Urinary bladder (tissue), 4 donors: ENCODE data around the gene TEC. TPM values are rescaled to one million over a fixed set of nuclear protein-coding genes. Genes with fewer than 3 reads are reported as not detected.

Source experiments
- DNase-seq: peaks from one replicate; pipeline ENCODE4 v3.0.0-alpha.2; 2015; ENCODE audit errors: extremely low spot score
- H3K27ac ChIP-seq: one replicate; pipeline ENCODE4 v1.5.1; 2013; ENCODE audit warnings: low read depth, mild to moderate bottlenecking, moderate library complexity
- H3K36me3 ChIP-seq: one replicate; pipeline ENCODE4 v1.6.1; 2013; ENCODE audit warnings: mild to moderate bottlenecking, moderate library complexity; ENCODE audit not compliant: insufficient read depth
- H3K4me1 ChIP-seq: one replicate; pipeline ENCODE4 v1.6.1; 2013; ENCODE audit warnings: mild to moderate bottlenecking, moderate library complexity; ENCODE audit not compliant: insufficient read depth
- H3K4me3 ChIP-seq: one replicate; pipeline ENCODE4 v1.5.1; 2013; ENCODE audit warnings: low read depth, low read length
- WGBS: extraction: QIAGEN DNeasy Blood & Tissue Kit; methylation state at CpG from one replicate; pipeline ENCODE4 v1.1.7; 2013; 5-methylcytosine and 5-hydroxymethylcytosine counted together
- polyA plus RNA-seq: library from polyadenylated mRNA; stranded (reverse); fragments of 200-250 nt; gene quantifications from one replicate; pipeline ENCODE4 v1.2.3, GENCODE V29; 2013
- total RNA-seq: library from RNA; depleted of rRNA; stranded (reverse); fragments of >200 nt; gene quantifications from one replicate; pipeline ENCODE4 v1.2.3, GENCODE V29; 2014
- donor health status: healthy with polysubstance abuse.
- donor health status: healthy.

The TEC gene
- total and polyA plus RNA-seq, 2 donors, result 0.67 to 2.6 TPM

GRCh38 chr4:48120132-48120531 is 149.5 kb downstream of the TEC start:
- Histone ChIP-seq H3K4me1 (no peaks in the 10 kb centered on the region), H3K36me3 (no peaks in the 10 kb centered on the region), H3K4me3 (no peak overlapping the region), H3K27ac (no peak overlapping the region)
- DNase-seq, result no peak
- WGBS, result 91% methylated on average over 13 of the region's 13 CpGs

GRCh38 chr4:48119646-48120045 is 150.0 kb downstream of the TEC start:
- no peak overlapping the region for H3K27ac ChIP-seq
- DNase-seq, result no peak
- H3K4me1 ChIP-seq, result no peaks in the 10 kb centered on the region
- no peak overlapping the region for H3K4me3 ChIP-seq
- no peaks in the 10 kb centered on the region for H3K36me3 ChIP-seq

GRCh38 chr4:48118081-48118480 is 151.6 kb downstream of the TEC start:
- Histone ChIP-seq H3K4me1 (no peaks in the 10 kb centered on the region), H3K27ac (no peak overlapping the region), H3K36me3 (no peaks in the 10 kb centered on the region), H3K4me3 (no peak overlapping the region)
- 91% methylated on average over 2 of the region's 2 CpGs for WGBS
- no peak for DNase-seq

GRCh38 chr4:48116582-48116981 is 153.1 kb downstream of the TEC start:
- H3K36me3 ChIP-seq, result no peaks in the 10 kb centered on the region
- WGBS, result 67% methylated on average over 3 of the region's 3 CpGs

GRCh38 chr4:48114412-48114811 is 155.2 kb downstream of the TEC start:
- Histone ChIP-seq H3K4me3 (no peak overlapping the region), H3K36me3 (no peaks in the 10 kb centered on the region), H3K4me1 (no peaks in the 10 kb centered on the region), H3K27ac (no peak overlapping the region)
- no peak for DNase-seq
- WGBS, result 52% methylated on average over 6 of the region's 6 CpGs

More at GRCh38 chr4:48116582-48116981, 153.1 kb downstream of the TEC start:
- Histone ChIP-seq H3K4me1 (no peaks in the 10 kb centered on the region), H3K27ac (no peak overlapping the region), H3K4me3 (no peak overlapping the region)
- DNase-seq, result no peak

GRCh38 chr4:48112017-48112667 is 157.5 kb downstream of the TEC start:
- WGBS, result 78% methylated on average over 8 of the region's 8 CpGs
- no peak overlapping the region for H3K27ac ChIP-seq

GRCh38 chr4:48110452-48110978 is 159.1 kb downstream of the TEC start:
- H3K4me1 ChIP-seq, result no peaks in the 10 kb centered on the region
- H3K27ac ChIP-seq, result no peak overlapping the region
- H3K36me3 ChIP-seq, result no peaks in the 10 kb centered on the region
- H3K4me3 ChIP-seq, result no peak overlapping the region
- DNase-seq, result no peak
- 46% methylated on average over 1 of the region's 1 CpG for WGBS

More at GRCh38 chr4:48112017-48112667, 157.5 kb downstream of the TEC start:
- no peaks in the 10 kb centered on the region for H3K36me3 ChIP-seq
- H3K4me3 ChIP-seq, result no peak overlapping the region
- no peak for DNase-seq
- no peaks in the 10 kb centered on the region for H3K4me1 ChIP-seq

GRCh38 chr4:48109413-48110263 is 160.0 kb downstream of the TEC start:
- Histone ChIP-seq H3K27ac (no peak overlapping the region), H3K4me1 (no peaks in the 10 kb centered on the region), H3K36me3 (no peaks in the 10 kb centered on the region), H3K4me3 (no peak overlapping the region)
- 47% methylated on average over 5 of the region's 5 CpGs for WGBS
- DNase-seq, result no peak

GRCh38 chr4:48108309-48109073 is 161.1 kb downstream of the TEC start:
- Histone ChIP-seq H3K36me3 (no peaks in the 10 kb centered on the region), H3K4me3 (no peak overlapping the region), H3K27ac (no peak overlapping the region), H3K4me1 (no peaks in the 10 kb centered on the region)
- 99% methylated on average over 2 of the region's 2 CpGs for WGBS
- no peak for DNase-seq

- DNase-seq, result no peak
- H3K4me1 ChIP-seq, result no peaks in the 10 kb centered on the region
- H3K4me3 ChIP-seq, result no peak overlapping the region
- no peaks in the 10 kb centered on the region for H3K36me3 ChIP-seq
- 91% methylated on average over 1 of the region's 1 CpG for WGBS
- no peak overlapping the region for H3K27ac ChIP-seq
These were observed 164.4 kb downstream of the TEC start for GRCh38 chr4:48105230-48105629.

- Histone ChIP-seq H3K4me3 (no peak overlapping the region), H3K27ac (no peak overlapping the region), H3K36me3 (no peaks in the 10 kb centered on the region), H3K4me1 (no peaks in the 10 kb centered on the region)
- 92% methylated on average over 3 of the region's 3 CpGs for WGBS
- no peak for DNase-seq
These were observed 166.0 kb downstream of the TEC start for GRCh38 chr4:48103483-48104139.

GRCh38 chr4:48102303-48102702 is 167.3 kb downstream of the TEC start:
- Histone ChIP-seq H3K4me1 (no peaks in the 10 kb centered on the region), H3K36me3 (no peaks in the 10 kb centered on the region), H3K4me3 (no peak overlapping the region), H3K27ac (no peak overlapping the region)
- WGBS, result 81% methylated on average over 3 of the region's 3 CpGs
- DNase-seq, result no peak

GRCh38 chr4:48100256-48100655 is 169.4 kb downstream of the TEC start:
- Histone ChIP-seq H3K4me1 (no peaks in the 10 kb centered on the region), H3K36me3 (no peaks in the 10 kb centered on the region), H3K27ac (no peak overlapping the region), H3K4me3 (no peak overlapping the region)
- WGBS, result 39% methylated on average over 1 of the region's 1 CpG
- DNase-seq, result no peak
